Astrocyte (in vitro differentiated cells and primary cell): Measurements from ENCODE around the gene RAD54L2.

Source experiments
- CTCF ChIP-seq: IDR thresholded peaks from 2 replicates; pipeline ENCODE4 v1.5.1; 2011; ENCODE audit warnings: low read depth, mild to moderate bottlenecking, inconsistent platforms, low read length, moderate library complexity; ENCODE audit not compliant: insufficient read depth
- EZH2 ChIP-seq: IDR thresholded peaks from 2 replicates; pipeline ENCODE4 v1.6.1; 2012; ENCODE audit warnings: mild to moderate bottlenecking, low read length, inconsistent platforms; ENCODE audit not compliant: insufficient read depth

- TF ChIP-seq EZH2 (no peak), CTCF (no peak)
These were observed 10.8 kb downstream of the RAD54L2 start for GRCh38 chr3:51549311-51549710.
